HG03175 (cell line): ENCODE data around the gene SGPL1.

Experiments used
- ATAC-seq: cut with Tn5 transposase; IDR thresholded peaks from one replicate; pipeline ENCODE4 v1.9.1; 2021; ENCODE audit warnings: mild to moderate bottlenecking, moderate library complexity; ENCODE audit not compliant: unreplicated experiment

SGPL1 gene

GRCh38 chr10:70780370-70780760 is 35.4 kb upstream of the SGPL1 start:
- ATAC-seq = no peak

- no peak for ATAC-seq
Measured at GRCh38 chr10:70780772-70781171, 35.0 kb upstream of the SGPL1 start.

GRCh38 chr10:70781461-70782051 is 34.2 kb upstream of the SGPL1 start:
- no peak for ATAC-seq

GRCh38 chr10:70782086-70782745 is 33.5 kb upstream of the SGPL1 start:
- no peak for ATAC-seq

GRCh38 chr10:70782746-70783680 is 32.7 kb upstream of the SGPL1 start:
- ATAC-seq = no peak

GRCh38 chr10:70784016-70784415 is 31.7 kb upstream of the SGPL1 start:
- ATAC-seq = no peak

- ATAC-seq = no peak
Measured at GRCh38 chr10:70784471-70784870, 31.3 kb upstream of the SGPL1 start.

GRCh38 chr10:70785190-70785589 is 30.6 kb upstream of the SGPL1 start, which contains the start of gene TBATA:
Gene TBATA (minus strand): TSS chr10:70785377. CDS start chr10:70783379, 1,998 bp downstream.
- ATAC-seq = no peak

- ATAC-seq = no peak
Measured at GRCh38 chr10:70786799-70787415, 28.8 kb upstream of the SGPL1 start.

- ATAC-seq = no peak
Measured at GRCh38 chr10:70791386-70792039, 24.2 kb upstream of the SGPL1 start.

GRCh38 chr10:70795613-70796012 is 20.1 kb upstream of the SGPL1 start:
- no peak for ATAC-seq

GRCh38 chr10:70797840-70798239 is 17.9 kb upstream of the SGPL1 start:
- no peak for ATAC-seq

- no peak for ATAC-seq
Measured at GRCh38 chr10:70799124-70799523, 16.6 kb upstream of the SGPL1 start.

- no peak for ATAC-seq
Measured at GRCh38 chr10:70801854-70802253, 13.9 kb upstream of the SGPL1 start.

GRCh38 chr10:70803775-70804420 is 11.8 kb upstream of the SGPL1 start:
- no peak for ATAC-seq

- ATAC-seq = no peak
Measured at GRCh38 chr10:70804421-70804808, 11.3 kb upstream of the SGPL1 start.

GRCh38 chr10:70805619-70806215 is 10.0 kb upstream of the SGPL1 start:
- ATAC-seq = no peak

- ATAC-seq = no peak
Measured at GRCh38 chr10:70806841-70807240, 8.9 kb upstream of the SGPL1 start.

- ATAC-seq = no peak
Measured at GRCh38 chr10:70807556-70807955, 8.2 kb upstream of the SGPL1 start.
